Lower lobe of right lung (tissue), 2 donors: ENCODE results near the gene ALAD. TPM values are rescaled to one million over a fixed set of nuclear protein-coding genes. Genes with fewer than 3 reads are reported as not detected.
"Not testable (repeated sequence)": the region's sequence is repeated elsewhere in the genome, so short reads cannot be mapped to it uniquely, and the experiment has no call there.

ENCODE experiments used
- ATAC-seq, 2 donors: fragments of 200-7000 bp; cut with Tn5 transposase; one replicate each; pipeline ENCODE4 v1.9.1; 2020 to 2022; ENCODE audit warnings: mild to moderate bottlenecking in 2 of 2, moderate library complexity in 2 of 2
- DNase-seq: peaks from one replicate; pipeline ENCODE4 v3.0.0-alpha.2; 2020
- H3K27ac ChIP-seq: fragments of 200-600 bp; one replicate; pipeline ENCODE4 v1.8.0; 2022
- H3K27me3 ChIP-seq: fragments of 200-600 bp; one replicate; pipeline ENCODE4 v1.8.0; 2022; ENCODE audit warnings: low read depth
- H3K36me3 ChIP-seq: fragments of 200-600 bp; one replicate; pipeline ENCODE4 v1.8.0; 2022; ENCODE audit warnings: mild to moderate bottlenecking
- H3K4me1 ChIP-seq: fragments of 200-600 bp; one replicate; pipeline ENCODE4 v1.8.0; 2022
- H3K4me3 ChIP-seq: fragments of 200-600 bp; one replicate; pipeline ENCODE4 v1.8.0; 2022; ENCODE audit warnings: mild to moderate bottlenecking
- H3K9me3 ChIP-seq: fragments of 200-600 bp; one replicate; pipeline ENCODE4 v1.8.0; 2022
- intact Hi-C: fragments of 100-400 bp; cut with DNase I; formaldehyde crosslinking; loops from one replicate; pipeline ENCODE4 v1.11.0; 2022
- total RNA-seq: library from RNA; stranded (reverse); fragmentation: NEBNext Ultra II Directional; extraction: Animal tissue kit (Norgen Biotek cat#: 25700); gene quantifications from one replicate; pipeline ENCODE4 v1.2.1, GENCODE V29; 2021
- TF ChIP-seq, protein P1 (sequence below): fragments of 200-600 bp; IDR thresholded peaks from one replicate; pipeline ENCODE4 v1.8.0; 2022; ENCODE audit warnings: antibody characterized with exemption, mild to moderate bottlenecking
- donor health status: DM: no; HTN: yes; CAD: no; lungs with severe emphysema.

ALAD gene
- total RNA-seq, 1 donor from 2014 or later = 32.7 TPM

DNA sequence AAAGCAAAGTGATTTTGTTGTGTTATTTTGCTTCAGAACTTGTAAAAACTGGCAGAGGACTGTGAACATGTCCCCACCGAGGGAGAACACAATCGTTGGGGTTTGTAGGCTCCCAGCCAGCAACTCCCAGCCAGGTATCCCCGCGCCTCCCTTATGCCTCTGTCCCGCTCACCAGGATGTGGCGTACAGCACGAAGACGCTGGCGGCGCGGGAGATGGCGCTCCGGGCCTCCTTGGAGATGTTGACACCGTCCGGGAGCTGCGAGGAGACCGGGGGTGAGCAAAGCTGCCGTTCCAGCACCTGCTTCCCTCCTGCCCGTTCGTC lies 8.8 kb upstream of the ALAD start:
- H3K9me3 ChIP-seq = no peaks in the 10 kb centered on the region
- no peaks in the 10 kb centered on the region for H3K27me3 ChIP-seq
- intact Hi-C loops = no loop called here
- ATAC-seq (peak in 1 of 2 donors; percentile 2), DNase-seq (no peak)
- peak overlapping the region; percentile 87 for H3K4me3 ChIP-seq
- TF ChIP-seq, protein P1, sequence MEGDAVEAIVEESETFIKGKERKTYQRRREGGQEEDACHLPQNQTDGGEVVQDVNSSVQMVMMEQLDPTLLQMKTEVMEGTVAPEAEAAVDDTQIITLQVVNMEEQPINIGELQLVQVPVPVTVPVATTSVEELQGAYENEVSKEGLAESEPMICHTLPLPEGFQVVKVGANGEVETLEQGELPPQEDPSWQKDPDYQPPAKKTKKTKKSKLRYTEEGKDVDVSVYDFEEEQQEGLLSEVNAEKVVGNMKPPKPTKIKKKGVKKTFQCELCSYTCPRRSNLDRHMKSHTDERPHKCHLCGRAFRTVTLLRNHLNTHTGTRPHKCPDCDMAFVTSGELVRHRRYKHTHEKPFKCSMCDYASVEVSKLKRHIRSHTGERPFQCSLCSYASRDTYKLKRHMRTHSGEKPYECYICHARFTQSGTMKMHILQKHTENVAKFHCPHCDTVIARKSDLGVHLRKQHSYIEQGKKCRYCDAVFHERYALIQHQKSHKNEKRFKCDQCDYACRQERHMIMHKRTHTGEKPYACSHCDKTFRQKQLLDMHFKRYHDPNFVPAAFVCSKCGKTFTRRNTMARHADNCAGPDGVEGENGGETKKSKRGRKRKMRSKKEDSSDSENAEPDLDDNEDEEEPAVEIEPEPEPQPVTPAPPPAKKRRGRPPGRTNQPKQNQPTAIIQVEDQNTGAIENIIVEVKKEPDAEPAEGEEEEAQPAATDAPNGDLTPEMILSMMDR = no peak
- peaks cover 27% of the 10 kb centered on the region for H3K4me1 ChIP-seq
- peak overlapping the region; percentile 93 for H3K27ac ChIP-seq
- peaks cover 24% of the 10 kb centered on the region for H3K36me3 ChIP-seq

DNA sequence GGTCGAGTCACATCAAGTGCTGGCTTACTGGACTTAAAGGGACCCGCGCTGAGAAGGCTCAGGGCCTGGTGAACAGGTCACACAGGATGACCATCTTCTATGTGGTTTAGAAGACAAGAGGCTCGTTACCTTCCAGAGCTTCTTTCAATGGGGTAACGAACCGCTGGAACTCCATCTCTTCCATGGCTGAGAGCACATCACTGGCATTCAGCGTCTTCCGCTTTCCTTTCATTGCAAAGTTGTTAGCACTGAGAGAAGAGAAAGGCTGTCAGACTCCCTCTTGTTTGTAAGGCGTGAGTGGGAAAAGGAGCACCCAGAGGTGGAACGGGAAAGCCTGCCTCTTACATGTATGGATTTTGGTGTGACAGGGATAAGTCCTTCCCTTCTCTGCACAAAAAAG lies 8.4 kb upstream of the ALAD start:
- Histone ChIP-seq H3K4me3 (peak overlapping the region; percentile 87), H3K27me3 (no peaks in the 10 kb centered on the region), H3K36me3 (peaks cover 24% of the 10 kb centered on the region), H3K9me3 (no peaks in the 10 kb centered on the region), H3K4me1 (peaks cover 27% of the 10 kb centered on the region), H3K27ac (peak overlapping the region; percentile 93)
- TF ChIP-seq, protein P1 = no peak
- intact Hi-C loops = no loop called here
- DNase-seq (no peak), ATAC-seq (no peak)

DNA sequence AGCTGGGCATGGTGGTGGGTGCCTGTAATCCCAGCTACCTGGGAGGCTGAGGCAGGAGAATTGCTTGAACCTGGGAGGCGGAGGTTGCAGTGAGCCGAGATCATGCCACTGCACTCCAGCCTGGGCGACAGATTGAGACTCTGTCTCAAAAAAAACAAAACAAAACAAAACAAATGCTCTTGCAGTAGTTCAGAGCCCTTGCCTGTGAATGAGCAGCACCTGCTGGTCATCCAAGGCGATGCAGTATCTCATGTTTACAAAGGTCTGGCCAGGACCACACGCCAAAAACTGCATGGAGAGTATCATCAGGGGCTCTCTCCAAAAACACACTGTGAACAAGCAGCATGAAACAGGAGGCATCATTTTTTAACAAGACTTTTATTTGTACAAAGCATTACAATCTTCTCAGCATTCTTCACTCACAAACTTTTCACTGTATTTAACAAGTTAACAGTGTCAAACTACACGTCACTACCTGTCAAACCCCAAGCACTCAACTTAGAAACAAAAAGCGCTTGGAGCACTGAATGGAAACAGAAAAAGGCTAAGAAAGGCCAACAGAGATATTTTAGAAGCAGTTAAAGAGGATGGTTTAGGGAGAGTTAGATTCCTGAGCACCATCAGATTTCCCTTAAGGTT lies 5.9 kb upstream of the ALAD start:
- ATAC-seq, H3K27me3 ChIP-seq, H3K9me3 ChIP-seq, intact Hi-C loops, H3K4me3 ChIP-seq: not testable (repeated sequence)
- Histone ChIP-seq H3K4me1 (peaks cover 27% of the 10 kb centered on the region), H3K36me3 (peaks cover 24% of the 10 kb centered on the region), H3K27ac (peak overlapping the region; percentile 33)
- peak; percentile 73 for DNase-seq
- TF ChIP-seq, protein P1 = peak; percentile 69

DNA sequence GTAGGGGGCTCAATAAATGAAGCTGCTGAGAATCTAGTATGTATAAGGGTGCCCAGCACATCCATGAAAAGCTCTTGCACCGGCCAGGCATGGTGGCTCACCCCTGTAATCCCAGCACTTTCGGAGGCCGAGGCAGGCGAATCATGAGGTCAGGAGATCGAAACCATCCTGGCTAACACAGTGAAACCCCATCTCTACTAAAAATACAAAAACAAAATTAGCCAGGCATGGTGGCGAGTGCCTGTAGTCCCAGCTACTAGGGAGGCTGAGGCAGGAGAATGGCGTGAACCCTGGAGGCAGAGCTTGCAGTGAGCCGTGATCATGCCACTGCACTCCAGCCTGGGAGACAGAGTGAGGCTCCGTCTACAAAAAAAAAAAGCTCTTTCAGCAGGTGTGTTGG lies 5.3 kb upstream of the ALAD start:
- Histone ChIP-seq H3K27ac (peak overlapping the region; percentile 33), H3K36me3 (peaks cover 24% of the 10 kb centered on the region), H3K4me1 (peaks cover 23% of the 10 kb centered on the region)
- H3K9me3 ChIP-seq, DNase-seq, ATAC-seq, H3K4me3 ChIP-seq, intact Hi-C loops, H3K27me3 ChIP-seq: not testable (repeated sequence)

DNA sequence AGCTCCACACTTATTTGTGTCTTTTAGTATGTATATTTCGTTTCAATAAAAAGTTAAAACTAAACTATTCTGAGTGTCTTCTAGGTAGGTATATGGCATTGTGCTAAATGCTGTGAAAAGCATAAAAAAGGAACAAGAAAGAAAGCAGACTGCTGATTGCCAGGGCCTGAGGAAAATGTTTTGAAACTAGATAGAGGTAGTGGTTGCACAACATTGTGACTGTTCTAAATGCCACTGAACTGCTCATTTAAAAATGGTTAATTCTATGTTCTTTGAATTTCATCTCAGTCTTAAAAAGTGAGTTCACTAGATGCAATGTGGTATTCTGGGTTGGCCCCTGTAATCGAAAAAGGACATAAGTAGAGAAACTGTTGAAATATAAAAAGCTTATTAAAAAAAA lies 2.6 kb upstream of the ALAD start:
- peaks cover 31% of the 10 kb centered on the region for H3K4me1 ChIP-seq
- TF ChIP-seq, protein P1 = no peak
- ATAC-seq = no peak
- H3K27me3 ChIP-seq = no peaks in the 10 kb centered on the region
- no peak for DNase-seq
- H3K9me3 ChIP-seq = no peaks in the 10 kb centered on the region
- intact Hi-C loops = no loop called here
- peak overlapping the region; percentile 40 for H3K27ac ChIP-seq
- peaks cover 18% of the 10 kb centered on the region for H3K36me3 ChIP-seq
- no peak overlapping the region for H3K4me3 ChIP-seq

DNA sequence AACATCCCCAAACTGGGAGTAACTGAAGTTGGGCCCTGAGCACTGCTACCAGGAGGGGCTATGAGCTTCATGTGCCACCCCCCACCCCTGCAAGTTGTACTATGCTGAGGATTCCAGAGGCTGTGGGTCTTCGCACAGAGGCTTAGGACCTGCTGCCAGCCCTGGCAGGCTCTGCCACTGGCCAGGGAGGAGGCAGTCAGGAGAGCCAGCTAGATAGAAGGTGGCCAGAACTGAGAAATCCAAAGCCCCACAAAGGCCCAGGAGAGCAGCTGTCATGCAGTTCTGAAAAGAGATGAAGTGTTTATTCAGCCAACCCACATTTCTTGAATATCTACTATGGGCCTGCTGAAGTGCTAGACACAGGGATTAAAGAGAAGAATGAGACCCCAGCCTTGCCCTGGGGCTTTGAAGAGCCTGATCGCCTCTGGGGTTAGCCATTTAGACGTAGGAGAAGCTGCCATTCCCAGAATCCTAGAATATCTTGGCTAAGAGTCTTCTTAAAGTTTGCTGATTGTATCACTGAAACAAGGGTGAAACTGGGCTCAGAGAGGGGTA lies 1.4 kb downstream of the ALAD start:
- no peak for ATAC-seq
- no peak overlapping the region for H3K4me3 ChIP-seq
- H3K4me1 ChIP-seq = peaks cover 26% of the 10 kb centered on the region
- no peaks in the 10 kb centered on the region for H3K27me3 ChIP-seq
- TF ChIP-seq, protein P1 = no peak
- no peak for DNase-seq
- intact Hi-C loops = no loop called here
- H3K36me3 ChIP-seq = peaks cover 5% of the 10 kb centered on the region
- H3K27ac ChIP-seq = no peak overlapping the region
- no peaks in the 10 kb centered on the region for H3K9me3 ChIP-seq
